A673 (cell line): ENCODE measurements around the gene FCRL4.

Experiments
- CTCF ChIP-seq: fragments of 300-800, 200-600 bp; sonication (generic); conservative IDR thresholded peaks from 2 replicates; pipeline ENCODE4 v1.5.1; 2017; ENCODE audit warnings: low read depth, mild to moderate bottlenecking, antibody characterized with exemption, low read length, moderate library complexity, mixed read lengths
- EZH2 ChIP-seq: fragments of 200-600 bp; sonication (generic); IDR thresholded peaks from 2 replicates; pipeline ENCODE4 v1.6.1; 2017; ENCODE audit warnings: borderline replicate concordance, low read depth, mild to moderate bottlenecking, mixed read lengths, antibody characterized with exemption, low read length; ENCODE audit not compliant: poor library complexity, severe bottlenecking

GRCh38 chr1:157540852-157541251 lies 57.0 kb downstream of the FCRL4 start:
- TF ChIP-seq CTCF (no peak), EZH2 (no peak)
